Mucosa of descending colon (tissue), 3 donors: ENCODE measurements around the gene ABR. TPM values are rescaled to one million over a fixed set of nuclear protein-coding genes. Genes with fewer than 3 reads are reported as not detected.

Experiments used
- ATAC-seq: fragments of 200-7000 bp; cut with Tn5 transposase; one replicate; pipeline ENCODE4 v1.9.1; 2020; ENCODE audit warnings: mild to moderate bottlenecking, moderate library complexity
- DNase-seq, 3 donors: peaks; one replicate each; pipeline ENCODE4 v3.0.0-alpha.2; 2020
- H3K36me3 ChIP-seq: fragments of 200-600 bp; one replicate; pipeline ENCODE4 v1.8.0; 2021; ENCODE audit warnings: low read depth, mild to moderate bottlenecking
- H3K4me1 ChIP-seq: fragments of 200-600 bp; one replicate; pipeline ENCODE4 v1.8.0; 2021; ENCODE audit warnings: low read depth, mild to moderate bottlenecking
- H3K4me3 ChIP-seq: fragments of 200-600 bp; one replicate; pipeline ENCODE4 v1.8.0; 2021; ENCODE audit warnings: mild to moderate bottlenecking
- H3K9me3 ChIP-seq: fragments of 200-600 bp; one replicate; pipeline ENCODE4 v1.8.0; 2021; ENCODE audit warnings: mild to moderate bottlenecking
- CTCF ChIP-seq: fragments of 200-600 bp; IDR thresholded peaks from one replicate; pipeline ENCODE4 v1.8.0; 2022; ENCODE audit warnings: antibody characterized with exemption, mild to moderate bottlenecking
- intact Hi-C, 2 donors: fragments of 100-400 bp; cut with DNase I in 1 of 2; cut with micrococcal nuclease in 1 of 2; formaldehyde crosslinking; loops; one replicate each; pipeline versions ENCODE4 v1.11.0 to v1.11.1; 2022; cut with DNase I, micrococcal nuclease
- total RNA-seq, 3 donors: library from RNA; stranded (reverse); fragmentation: NEBNext Ultra II Directional in 2 of 3; extraction: Animal tissue kit (Norgen Biotek cat#: 25700) in 2 of 3; gene quantifications; one replicate each; pipeline versions ENCODE4 v1.2.1 to v1.2.4, GENCODE V29; 2021 to 2023
- donor health status: DM: no; HTN: no; CAD: no; lungs with moderate emphysema.
- donor health status: DM: no; HTN: no; CAD: no.
- donor health status: DM: no; HTN: yes; CAD: no.

ABR gene
- total RNA-seq, 3 donors from 2014 or later: 257 to 470 (median 292) TPM

- peak; percentile 36 for ATAC-seq
- intact Hi-C loops: loop anchor here in 1 of 2 donors (5.0 kb wide), 1 partner anchor 67 kb away; no protein-coding TSS in a partner anchor
These were observed 9.2 kb upstream of the ABR start for GRCh38 chr17:1188812-1189504.

GRCh38 chr17:1186923-1187771, 7.4 kb upstream of the ABR start:
- Histone ChIP-seq H3K36me3 (no peaks in the 10 kb centered on the region), H3K9me3 (no peaks in the 10 kb centered on the region), H3K4me1 (peaks cover 12% of the 10 kb centered on the region), H3K4me3 (no peak overlapping the region)
- ATAC-seq: peak; percentile 97
- intact Hi-C loops: loop anchor here in 1 of 2 donors (5.0 kb wide), 1 partner anchor 65 kb away; no protein-coding TSS in a partner anchor
- TF ChIP-seq CTCF: peak; percentile 99
- DNase-seq: peak; percentile 78 to 88 (median 87)

More at GRCh38 chr17:1188812-1189504, 9.2 kb upstream of the ABR start:
- DNase-seq: peak; percentile 65 to 77 (median 66)
- Histone ChIP-seq H3K4me3 (no peak overlapping the region), H3K4me1 (peaks cover 12% of the 10 kb centered on the region), H3K9me3 (no peaks in the 10 kb centered on the region), H3K36me3 (no peaks in the 10 kb centered on the region)
- no peak for TF ChIP-seq CTCF

GRCh38 chr17:1186214-1186820, 6.5 kb upstream of the ABR start:
- ATAC-seq (no peak), DNase-seq (peak in 1 of 3 donors; percentile 53)
- Histone ChIP-seq H3K4me1 (peaks cover 12% of the 10 kb centered on the region), H3K4me3 (no peak overlapping the region), H3K9me3 (no peaks in the 10 kb centered on the region), H3K36me3 (no peaks in the 10 kb centered on the region)
- TF ChIP-seq CTCF: no peak
- intact Hi-C loops: loop anchor here in 1 of 2 donors (5.0 kb wide), 1 partner anchor 64 kb away; no protein-coding TSS in a partner anchor

GRCh38 chr17:1183171-1183873, 3.5 kb upstream of the ABR start:
- Histone ChIP-seq H3K4me1 (peaks cover 21% of the 10 kb centered on the region), H3K4me3 (no peak overlapping the region), H3K9me3 (no peaks in the 10 kb centered on the region), H3K36me3 (no peaks in the 10 kb centered on the region)
- ATAC-seq: no peak
- no peak for TF ChIP-seq CTCF
- intact Hi-C loops: no loop called here
- DNase-seq: no peak

DNA sequence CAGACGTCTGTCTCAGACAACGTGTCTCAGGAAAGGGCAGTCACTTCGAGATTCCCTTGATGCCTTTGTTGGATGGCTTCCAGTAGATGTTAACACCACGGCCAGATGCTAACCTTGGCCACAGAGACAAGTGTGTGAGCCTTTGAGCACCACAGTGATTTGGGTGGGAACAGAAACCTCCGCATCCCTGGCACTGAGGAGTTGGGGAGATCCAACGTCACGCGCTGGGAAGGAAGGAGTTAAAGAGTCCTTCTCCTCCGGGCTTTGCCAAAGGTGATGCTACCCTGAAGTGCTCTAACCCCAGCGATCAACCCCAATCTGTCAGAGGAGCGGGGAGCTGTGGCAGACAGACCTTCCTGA, 3.0 kb upstream of the ABR start:
- H3K4me3 ChIP-seq: no peak overlapping the region
- peaks cover 21% of the 10 kb centered on the region for H3K4me1 ChIP-seq
- ATAC-seq: no peak
- H3K36me3 ChIP-seq: no peaks in the 10 kb centered on the region
- H3K9me3 ChIP-seq: no peaks in the 10 kb centered on the region
- DNase-seq: no peak
- TF ChIP-seq CTCF: no peak
- intact Hi-C loops: no loop called here
